Measurements from ENCODE around the gene IGSF1.

Gene IGSF1

DNA sequence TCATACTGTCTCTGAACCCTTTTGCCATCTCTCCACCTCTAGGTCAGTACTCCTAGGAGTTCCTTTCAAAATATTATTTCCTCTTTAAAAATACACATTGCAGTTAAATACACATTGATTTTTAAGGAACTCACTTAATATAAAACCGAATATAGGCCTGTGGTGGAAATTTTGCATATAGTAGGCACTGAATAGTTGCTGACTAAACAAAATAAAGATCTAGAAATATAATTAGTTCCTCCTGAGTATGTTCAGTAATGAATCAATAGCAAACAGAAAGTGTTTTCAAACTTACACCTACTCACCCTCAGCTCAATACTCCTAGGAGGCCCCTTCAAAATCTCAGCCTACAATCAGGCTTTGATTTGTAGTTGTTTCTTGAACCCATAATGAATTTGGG is 61.5 kb downstream of the IGSF1 start:
- H3K9ac ChIP-seq (ENCODE audit: insufficient read length) = no peak overlapping the region
- no peak overlapping the region for H3K4me3 ChIP-seq
- DNase-seq (ENCODE audit: low read depth, low spot score) = no peak
- no peaks in the 10 kb centered on the region for H3K9me3 ChIP-seq (ENCODE audit: low read depth, low read length)
- no peak overlapping the region for H3K27ac ChIP-seq
- no peaks in the 10 kb centered on the region for H3K36me3 ChIP-seq (ENCODE audit: insufficient read depth, low read length)
- TF ChIP-seq FOXP2 (optimal IDR thresholded peaks at IDR 0.05; ENCODE audit: control extremely low read depth, extremely low read length, insufficient read depth) = no peak
- TF ChIP-seq POLR2AphosphoS5 (IDR thresholded peaks at IDR 0.05; ENCODE audit: borderline replicate concordance, low read depth, low read length) = no peak
- TF ChIP-seq EZH2 (IDR thresholded peaks at IDR 0.05) = no peak

DNA sequence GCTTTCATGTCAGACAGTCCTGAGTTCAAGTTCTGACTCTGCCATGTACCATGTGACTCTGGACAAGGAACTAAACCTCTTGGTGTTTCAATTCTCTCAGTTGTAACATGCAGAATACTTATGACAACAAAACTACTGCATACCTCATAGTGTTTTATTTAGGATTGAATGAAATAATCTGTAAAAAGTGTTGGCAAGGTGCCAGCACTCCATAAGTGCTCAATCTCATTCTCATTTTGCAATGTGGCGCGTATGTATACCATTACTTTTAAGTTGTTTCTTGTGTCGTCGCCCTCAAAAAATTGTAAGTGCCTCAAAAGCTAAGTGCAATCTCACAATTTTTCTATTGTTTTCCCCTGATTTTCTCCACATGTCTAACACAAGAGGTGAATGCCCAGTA is 62.5 kb downstream of the IGSF1 start:
- TF ChIP-seq POLR2AphosphoS5 (IDR thresholded peaks at IDR 0.05; ENCODE audit: borderline replicate concordance, low read depth, low read length) (no peak), FOXP2 (optimal IDR thresholded peaks at IDR 0.05; ENCODE audit: control extremely low read depth, extremely low read length, insufficient read depth) (no peak), EZH2 (IDR thresholded peaks at IDR 0.05) (no peak)

DNA sequence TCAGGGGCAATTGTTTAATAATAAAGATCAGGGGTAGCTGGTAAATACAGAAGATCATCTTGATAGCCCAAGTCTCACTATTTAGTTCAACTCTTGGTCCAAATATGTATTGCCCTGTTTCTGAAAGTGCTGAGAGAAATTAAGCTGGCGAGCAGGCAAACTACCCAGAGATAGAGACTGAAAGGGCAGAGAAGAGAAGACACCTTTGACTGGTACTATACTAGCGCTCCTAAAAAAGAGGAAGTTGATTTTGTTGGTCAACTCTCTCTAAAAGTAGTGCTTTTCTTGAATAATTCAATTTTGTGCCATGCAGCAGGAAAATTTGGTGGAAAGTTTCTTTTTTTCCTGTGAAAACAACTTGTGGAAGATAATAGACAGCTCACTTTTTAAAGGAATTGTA is 64.0 kb downstream of the IGSF1 start:
- Histone ChIP-seq H3K9me3 (ENCODE audit: low read depth, low read length) (no peaks in the 10 kb centered on the region), H3K9ac (ENCODE audit: insufficient read length) (no peak overlapping the region), H3K4me3 (no peak overlapping the region), H3K36me3 (ENCODE audit: insufficient read depth, low read length) (no peaks in the 10 kb centered on the region), H3K27ac (no peak overlapping the region)
- no peak for TF ChIP-seq POLR2AphosphoS5 (IDR thresholded peaks at IDR 0.05; ENCODE audit: borderline replicate concordance, low read depth, low read length)
- TF ChIP-seq FOXP2 (optimal IDR thresholded peaks at IDR 0.05; ENCODE audit: control extremely low read depth, extremely low read length, insufficient read depth) = no peak
- TF ChIP-seq EZH2 (IDR thresholded peaks at IDR 0.05) = no peak
- DNase-seq (ENCODE audit: low read depth, low spot score) = no peak

More for the DNA sequence above, 62.5 kb downstream of the IGSF1 start:
- Histone ChIP-seq H3K9ac (ENCODE audit: insufficient read length) (no peak overlapping the region), H3K36me3 (ENCODE audit: insufficient read depth, low read length) (no peaks in the 10 kb centered on the region), H3K4me3 (no peak overlapping the region), H3K27ac (no peak overlapping the region), H3K9me3 (ENCODE audit: low read depth, low read length) (no peaks in the 10 kb centered on the region)
- DNase-seq (ENCODE audit: low read depth, low spot score) = no peak

Measured in SK-N-MC (cell line).